ENCODE results near the gene ING1. TPM values are rescaled to one million over a fixed set of nuclear protein-coding genes. Genes with fewer than 3 reads are reported as not detected.

ING1 gene
- total and polyA plus RNA-seq, 2 of the 4 experiments (the other 2 are of a cell fraction), result 9.1 to 13.5 TPM

GRCh38 chr13:110697842-110698241 is 15.7 kb upstream of the ING1 start:
- POLR2A ChIA-PET (ENCODE audit: unreplicated experiment), result no interaction called here
- intact Hi-C loops (cut with micrococcal nuclease) (no loop called here), in situ Hi-C loops (cut with MboI; ENCODE audit: low sequenced_read_pairs) (no loop called here), dilution Hi-C loops (cut with HindIII; ENCODE audit: low sequenced_read_pairs, unreplicated experiment) (no loop called here)
- Histone ChIP-seq H4K5ac (ENCODE audit: low read depth, low read length) (no peak overlapping the region), H2BK120ac (ENCODE audit: low read depth, low read length) (no peak overlapping the region), H3K9me3 (ENCODE audit: control insufficient read depth, insufficient read depth, low read length) (no peaks in the 10 kb centered on the region), H4K20me1 (ENCODE audit: insufficient read depth, low read length) (peaks cover 8% of the 10 kb centered on the region), H2BK5ac (ENCODE audit: low read depth, low read length, poor library complexity, severe bottlenecking) (no peak overlapping the region), H3K14ac (replicated peaks; ENCODE audit: low read depth, low read length) (no peak overlapping the region), H3K9me1 (ENCODE audit: insufficient read depth, low read length) (peaks cover 6% of the 10 kb centered on the region), H2AFZ (replicated peaks; ENCODE audit: low read length, poor library complexity) (no peak overlapping the region), H3K79me1 (ENCODE audit: low read depth in 1 of 2, low read length in 2 of 2) (peaks cover 39 to 57% of the 10 kb centered on the region in 2 experiments), H3K4me1 (ENCODE audit: control insufficient read depth, insufficient read depth, low read length) (peaks cover 5% of the 10 kb centered on the region), H2AK9ac (replicated peaks; ENCODE audit: low read depth, low read length, poor library complexity) (no peak overlapping the region), H3K18ac (ENCODE audit: low read depth, low read length) (no peak overlapping the region), H3K36me3 (ENCODE audit: control insufficient read depth, insufficient read depth, low read length) (peaks cover 44% of the 10 kb centered on the region), H3K4me3 (ENCODE audit: insufficient read depth, low read depth, low read length) (no peak overlapping the region), H3K27me3 (ENCODE audit: control insufficient read depth, insufficient read depth, low read length) (no peaks in the 10 kb centered on the region), H4K8ac (ENCODE audit: low read depth in 2 of 2, low read length in 2 of 2) (no peak overlapping the region), H3K23ac (ENCODE audit: low read depth, low read length) (no peak overlapping the region), H3K4me2 (ENCODE audit: low read depth, low read length) (no peak overlapping the region), H3K9ac (ENCODE audit: low read depth, low read length) (no peak overlapping the region), H3K27ac (ENCODE audit: insufficient read depth, low read length) (no peak overlapping the region), H3K56ac (ENCODE audit: extremely low read depth, insufficient read depth, low read length) (no peak overlapping the region), H2BK20ac (ENCODE audit: low read depth, low read length) (no peak overlapping the region), H3K4ac (ENCODE audit: low read depth, low read length) (no peak overlapping the region), H2AK5ac (ENCODE audit: low read depth, low read length) (no peak overlapping the region), H2BK15ac (ENCODE audit: low read depth, low read length) (no peak overlapping the region), H4K91ac (ENCODE audit: insufficient read depth, low read depth, low read length) (no peak overlapping the region)
- no peak for TF ChIP-seq NFE2L2 (IDR thresholded peaks at IDR 0.05; ENCODE audit: low read depth, low read length)
- TF ChIP-seq MAZ (IDR thresholded peaks at IDR 0.05; ENCODE audit: borderline replicate concordance, low read depth, low read length), result no peak
- TF ChIP-seq ELK1 (IDR thresholded peaks at IDR 0.05; ENCODE audit: borderline replicate concordance, low read depth, low read length), result no peak
- no peak for TF ChIP-seq CEBPB (IDR thresholded peaks at IDR 0.05; ENCODE audit: low read depth, low read length)
- TF ChIP-seq POLR2A (IDR thresholded peaks at IDR 0.05; ENCODE audit: low read depth, low read length), result no peak
- TF ChIP-seq CHD1 (IDR thresholded peaks at IDR 0.05; ENCODE audit: low read depth, low read length), result no peak
- no peak for TF ChIP-seq RCOR1 (IDR thresholded peaks at IDR 0.05; ENCODE audit: insufficient replicate concordance, low read length)
- TF ChIP-seq MAFK (IDR thresholded peaks at IDR 0.05; ENCODE audit: low read depth, low read length), result no peak
- TF ChIP-seq BHLHE40 (IDR thresholded peaks at IDR 0.05; ENCODE audit: low read depth, low read length), result no peak
- TF ChIP-seq MXI1 (IDR thresholded peaks at IDR 0.05; ENCODE audit: borderline replicate concordance, low read depth, low read length), result no peak
- TF ChIP-seq SMC3 (IDR thresholded peaks at IDR 0.05; ENCODE audit: low read depth, low read length), result no peak
- no peak for TF ChIP-seq FOS (IDR thresholded peaks at IDR 0.05; ENCODE audit: low read depth, low read length)
- no peak for TF ChIP-seq CTCF (conservative IDR thresholded peaks at IDR 0.05; ENCODE audit: low read depth, low read length)
- no peak for TF ChIP-seq RFX5 (IDR thresholded peaks at IDR 0.05; ENCODE audit: low read depth, low read length)
- no peak for TF ChIP-seq RAD21 (IDR thresholded peaks at IDR 0.05; ENCODE audit: low read length)
- DNase-seq (no peak), ATAC-seq (ENCODE audit: low read depth) (no peak)
- no TSS peak for BruUV-seq (replicated peaks)
- CTCF ChIA-PET, result no interaction called here
- WGBS, 2 experiments (ENCODE audit: extremely low coverage in 2 of 2, insufficient read length in 1 of 2), result no CpG with 5 or more reads among the region's 4 CpGs

Data from IMR-90 (cell line).